Measurements from ENCODE around the gene CNBD2. TPM values are rescaled to one million over a fixed set of nuclear protein-coding genes. Genes with fewer than 3 reads are reported as not detected.
"Not testable (repeated sequence)": the region's sequence is repeated elsewhere in the genome, so short reads cannot be mapped to it uniquely, and the experiment has no call there.

Gene CNBD2
- polyA plus RNA-seq, 1 donor from 2014 or later = 9.5 TPM

GRCh38 chr20:36051318-36052116, 83.1 kb downstream of the CNBD2 start:
- Histone ChIP-seq H3K36me3 (ENCODE audit: insufficient read depth, low read length) (no peaks in the 10 kb centered on the region), H3K4me2 (ENCODE audit: low read length) (peak overlapping the region; percentile 66), H3K9me2 (ENCODE audit: insufficient read depth, low read length) (no peaks in the 10 kb centered on the region), H2AFZ (ENCODE audit: low read depth, low read length) (peak overlapping the region; percentile 71), H3K27ac (ENCODE audit: low read length) (peak overlapping the region; percentile 86), H3F3A (ENCODE audit: insufficient read depth, low read length, poor library complexity, severe bottlenecking) (no peaks in the 10 kb centered on the region), H3K9ac (ENCODE audit: low read length) (peak overlapping the region; percentile 96), H3K4me3 (ENCODE audit: low read length) (peak overlapping the region; percentile 91), H4K20me1 (ENCODE audit: insufficient read depth) (no peaks in the 10 kb centered on the region), H3K27me3 (ENCODE audit: insufficient read depth, low read depth, low read length) (no peaks in the 10 kb centered on the region), H3K9me3 (ENCODE audit: low read length) (no peaks in the 10 kb centered on the region), H3K79me2 (replicated peaks; ENCODE audit: insufficient read depth, low read length) (peaks cover 18% of the 10 kb centered on the region)
- TF ChIP-seq EP300 (conservative IDR thresholded peaks at IDR 0.05; ENCODE audit: poor library complexity, severe bottlenecking) (no peak), TAF1 (IDR thresholded peaks at IDR 0.05; ENCODE audit: low read depth) (peak; percentile 2)

- H3K9me3 ChIP-seq (ENCODE audit: low read length) = no peaks in the 10 kb centered on the region
- H3K27me3 ChIP-seq (ENCODE audit: insufficient read depth, low read depth, low read length) = no peaks in the 10 kb centered on the region
- H3K27ac ChIP-seq (ENCODE audit: low read length) = no peak overlapping the region
- H3K4me2 ChIP-seq (ENCODE audit: low read length) = no peak overlapping the region
- peaks cover 18% of the 10 kb centered on the region for H3K79me2 ChIP-seq (replicated peaks; ENCODE audit: insufficient read depth, low read length)
- H4K20me1 ChIP-seq (ENCODE audit: insufficient read depth) = no peaks in the 10 kb centered on the region
- H3K9me2 ChIP-seq (ENCODE audit: insufficient read depth, low read length) = no peaks in the 10 kb centered on the region
- H3F3A ChIP-seq (ENCODE audit: insufficient read depth, low read length, poor library complexity, severe bottlenecking) = no peaks in the 10 kb centered on the region
- H3K4me3 ChIP-seq (ENCODE audit: low read length) = no peak overlapping the region
- no peak overlapping the region for H3K9ac ChIP-seq (ENCODE audit: low read length)
- TF ChIP-seq RAD21 (conservative IDR thresholded peaks at IDR 0.05) = no peak
- TF ChIP-seq EP300 (conservative IDR thresholded peaks at IDR 0.05; ENCODE audit: poor library complexity, severe bottlenecking) = no peak
- TF ChIP-seq TAF1 (IDR thresholded peaks at IDR 0.05; ENCODE audit: low read depth) = no peak
- no peak for TF ChIP-seq REST (IDR thresholded peaks at IDR 0.05; ENCODE audit: borderline replicate concordance)
- no peak for TF ChIP-seq EZH2 (IDR thresholded peaks at IDR 0.05; ENCODE audit: borderline replicate concordance, insufficient read depth, low read length, poor library complexity, severe bottlenecking)
- H2AFZ ChIP-seq (ENCODE audit: low read depth, low read length) = no peak overlapping the region
- H3K36me3 ChIP-seq (ENCODE audit: insufficient read depth, low read length) = no peaks in the 10 kb centered on the region
Measured at GRCh38 chr20:36052117-36052513, 83.7 kb downstream of the CNBD2 start.

- H3K9me2 ChIP-seq (ENCODE audit: insufficient read depth, low read length); H2AFZ ChIP-seq (ENCODE audit: low read depth, low read length); H3K27me3 ChIP-seq (ENCODE audit: insufficient read depth, low read depth, low read length); H3K9me3 ChIP-seq (ENCODE audit: low read length); H3F3A ChIP-seq (ENCODE audit: insufficient read depth, low read length, poor library complexity, severe bottlenecking); H3K36me3 ChIP-seq (ENCODE audit: insufficient read depth, low read length); H3K9ac ChIP-seq (ENCODE audit: low read length); H3K4me2 ChIP-seq (ENCODE audit: low read length); H3K4me3 ChIP-seq (ENCODE audit: low read length); H3K27ac ChIP-seq (ENCODE audit: low read length); H4K20me1 ChIP-seq (ENCODE audit: insufficient read depth): not testable (repeated sequence)
- H3K79me2 ChIP-seq (replicated peaks; ENCODE audit: insufficient read depth, low read length) = peaks cover 14% of the 10 kb centered on the region
Measured at GRCh38 chr20:36053863-36054518, 85.6 kb downstream of the CNBD2 start.

Data from neural cell (in vitro differentiated cells).